ENCODE results near the gene KIF3A. TPM values are rescaled to one million over a fixed set of nuclear protein-coding genes. Genes with fewer than 3 reads are reported as not detected.

The KIF3A gene
- total RNA-seq, 1 experiment from 2014 or later, result 6.7 TPM

DNA sequence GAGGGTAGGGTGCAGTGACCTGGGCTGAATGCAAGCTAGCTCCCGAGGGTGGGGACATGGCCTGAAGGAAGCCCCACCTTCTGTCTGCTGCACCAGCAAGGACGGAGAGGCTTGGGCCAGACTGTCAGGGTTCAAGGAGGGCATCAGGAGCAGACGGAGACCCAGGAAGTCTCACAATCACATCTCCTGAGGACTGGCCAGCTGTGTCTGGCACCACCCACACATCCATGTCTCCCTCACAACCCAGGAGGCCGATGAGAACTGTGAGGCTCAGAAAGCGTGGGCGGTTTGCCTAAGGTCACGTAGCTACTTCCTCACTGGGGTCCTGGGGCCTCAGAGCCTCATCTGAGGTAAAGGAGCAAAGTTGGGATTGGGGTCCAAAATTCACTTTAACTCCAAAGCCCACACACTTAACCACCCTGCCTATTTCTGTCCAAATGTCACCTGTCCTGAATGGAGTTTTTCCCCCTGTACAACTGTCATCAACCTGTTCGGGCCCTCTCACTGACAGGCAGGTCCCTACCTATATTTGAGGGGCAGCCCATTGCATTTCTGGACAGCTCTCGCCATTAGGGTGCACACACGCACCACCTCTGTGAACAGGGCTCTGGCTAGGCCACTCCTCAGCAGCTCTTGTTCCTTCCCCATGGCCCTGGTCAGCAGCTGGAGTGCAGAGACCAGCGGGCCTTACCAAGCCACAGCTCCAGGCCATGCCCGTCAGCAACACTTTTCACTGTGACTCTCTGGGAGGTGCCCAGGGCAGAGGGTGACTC, 75.9 kb downstream of the KIF3A start:
- in situ Hi-C loops (cut with HindIII; ENCODE audit: low pct_unique_long_range_greater_than_20kb, low sequenced_read_pairs), result no loop called here
- DNase-seq (ENCODE audit: low read depth, low spot score), result no peak

DNA sequence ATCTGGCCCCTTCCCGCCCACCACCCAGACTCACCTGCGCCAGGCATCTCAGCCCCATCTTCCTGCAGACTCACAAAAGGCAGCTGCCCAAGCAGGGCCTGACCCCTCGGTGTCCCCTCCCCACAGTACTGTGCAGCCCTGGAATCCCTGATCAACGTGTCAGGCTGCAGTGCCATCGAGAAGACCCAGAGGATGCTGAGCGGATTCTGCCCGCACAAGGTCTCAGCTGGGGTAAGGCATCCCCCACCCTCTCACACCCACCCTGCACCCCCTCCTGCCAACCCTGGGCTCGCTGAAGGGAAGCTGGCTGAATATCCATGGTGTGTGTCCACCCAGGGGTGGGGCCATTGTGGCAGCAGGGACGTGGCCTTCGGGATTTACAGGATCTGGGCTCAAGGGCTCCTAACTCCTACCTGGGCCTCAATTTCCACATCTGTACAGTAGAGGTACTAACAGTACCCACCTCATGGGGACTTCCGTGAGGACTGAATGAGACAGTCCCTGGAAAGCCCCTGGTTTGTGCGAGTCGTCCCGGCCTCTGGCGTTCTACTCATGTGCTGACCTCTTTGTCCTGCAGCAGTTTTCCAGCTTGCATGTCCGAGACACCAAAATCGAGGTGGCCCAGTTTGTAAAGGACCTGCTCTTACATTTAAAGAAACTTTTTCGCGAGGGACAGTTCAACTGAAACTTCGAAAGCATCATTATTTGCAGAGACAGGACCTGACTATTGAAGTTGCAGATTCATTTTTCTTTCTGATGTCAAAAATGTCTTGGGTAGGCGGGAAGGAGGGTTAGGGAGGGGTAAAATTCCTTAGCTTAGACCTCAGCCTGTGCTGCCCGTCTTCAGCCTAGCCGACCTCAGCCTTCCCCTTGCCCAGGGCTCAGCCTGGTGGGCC, 77.5 kb downstream of the KIF3A start:
- in situ Hi-C loops (cut with HindIII; ENCODE audit: low pct_unique_long_range_greater_than_20kb, low sequenced_read_pairs), result no loop called here

GRCh38 chr5:132658381-132659302, 78.7 kb downstream of the KIF3A start:
- in situ Hi-C loops (cut with HindIII; ENCODE audit: low pct_unique_long_range_greater_than_20kb, low sequenced_read_pairs), result no loop called here
- DNase-seq (ENCODE audit: low read depth, low spot score), result no peak

More for the DNA sequence above, 77.5 kb downstream of the KIF3A start:
- DNase-seq (ENCODE audit: low read depth, low spot score), result no peak

DNA sequence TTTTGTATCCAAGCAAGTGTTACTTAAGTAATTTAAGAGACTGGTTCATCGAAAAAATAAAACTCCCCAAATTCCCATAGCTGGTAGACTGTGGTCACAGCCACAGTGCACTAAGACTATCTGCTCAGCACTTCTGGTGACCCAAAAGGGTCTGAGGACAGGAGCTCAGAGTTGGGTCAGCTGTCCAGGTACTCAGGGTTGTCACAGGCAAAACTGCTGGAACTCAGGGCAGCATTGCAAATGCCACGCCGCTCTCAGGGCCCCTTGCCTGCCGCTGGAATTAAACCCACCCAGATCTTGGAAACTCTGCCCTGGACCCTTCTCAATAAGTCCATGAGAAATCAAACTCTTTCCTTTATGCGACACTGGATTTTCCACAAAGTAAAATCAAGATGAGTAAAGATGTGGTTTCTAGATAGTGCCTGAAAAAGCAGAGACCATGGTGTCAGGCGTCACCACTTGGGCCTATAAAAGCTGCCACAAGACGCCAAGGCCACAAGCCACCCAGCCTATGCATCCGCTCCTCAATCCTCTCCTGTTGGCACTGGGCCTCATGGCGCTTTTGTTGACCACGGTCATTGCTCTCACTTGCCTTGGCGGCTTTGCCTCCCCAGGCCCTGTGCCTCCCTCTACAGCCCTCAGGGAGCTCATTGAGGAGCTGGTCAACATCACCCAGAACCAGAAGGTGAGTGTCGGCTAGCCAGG, 79.5 kb downstream of the KIF3A start, which contains the start of gene IL13:
IL13 (plus strand) TSS at position 498 of the 705 bp plus-strand sequence; CDS start at position 512, 14 bp downstream.
- DNase-seq (ENCODE audit: low read depth, low spot score), result no peak
- in situ Hi-C loops (cut with HindIII; ENCODE audit: low pct_unique_long_range_greater_than_20kb, low sequenced_read_pairs), result no loop called here

GRCh38 chr5:132656774-132657355, 80.5 kb downstream of the KIF3A start:
- DNase-seq (ENCODE audit: low read depth, low spot score), result no peak
- in situ Hi-C loops (cut with HindIII; ENCODE audit: low pct_unique_long_range_greater_than_20kb, low sequenced_read_pairs), result no loop called here

DNA sequence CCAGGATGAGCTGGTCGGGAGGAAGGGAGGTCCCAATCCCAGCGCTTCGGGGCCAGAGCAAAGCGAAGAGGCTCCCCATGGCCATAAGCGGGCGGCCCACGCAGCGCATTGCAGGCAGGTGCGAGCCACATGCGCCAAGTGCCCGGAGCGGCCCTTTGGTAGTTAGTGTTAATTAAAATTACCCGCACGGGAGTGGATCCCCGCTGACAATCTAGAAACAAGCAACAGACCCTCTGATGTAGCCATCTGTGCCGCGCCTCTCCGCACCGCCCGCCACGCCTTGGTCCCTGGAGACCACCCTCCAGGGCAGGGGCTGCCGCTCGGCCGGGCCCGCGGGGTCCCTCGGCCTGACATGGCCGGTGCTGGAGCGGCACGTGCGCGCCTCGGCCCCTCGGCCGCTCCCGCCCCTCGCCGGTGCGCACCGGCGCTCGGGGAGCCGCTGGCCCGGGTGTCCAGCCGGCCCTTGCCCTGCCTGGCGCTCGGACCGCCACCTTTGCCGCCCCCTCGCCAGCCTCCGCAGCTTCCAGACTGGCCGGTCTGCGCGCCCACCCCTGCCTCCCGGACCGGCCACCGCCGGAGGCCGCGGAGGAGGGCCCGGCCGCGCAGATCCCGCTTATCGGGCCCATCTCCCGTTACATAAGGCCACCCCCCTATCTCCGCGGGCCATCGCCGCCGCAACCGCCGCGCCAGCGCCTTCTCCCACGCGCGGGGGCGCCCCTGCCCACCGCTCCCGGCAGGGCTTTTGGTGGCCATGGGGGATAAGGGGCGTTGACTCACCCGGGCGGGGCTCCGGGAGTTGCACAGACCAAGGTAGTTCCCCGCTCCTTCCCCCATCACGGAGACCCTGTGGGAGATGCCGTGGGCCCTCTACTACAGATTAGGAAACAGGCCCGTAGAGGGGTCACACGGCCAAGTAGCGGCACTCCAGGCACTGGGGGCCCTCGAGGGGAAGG, 81.2 kb downstream of the KIF3A start:
- in situ Hi-C loops (cut with HindIII; ENCODE audit: low pct_unique_long_range_greater_than_20kb, low sequenced_read_pairs), result no loop called here
- DNase-seq (ENCODE audit: low read depth, low spot score), result no peak

DNA sequence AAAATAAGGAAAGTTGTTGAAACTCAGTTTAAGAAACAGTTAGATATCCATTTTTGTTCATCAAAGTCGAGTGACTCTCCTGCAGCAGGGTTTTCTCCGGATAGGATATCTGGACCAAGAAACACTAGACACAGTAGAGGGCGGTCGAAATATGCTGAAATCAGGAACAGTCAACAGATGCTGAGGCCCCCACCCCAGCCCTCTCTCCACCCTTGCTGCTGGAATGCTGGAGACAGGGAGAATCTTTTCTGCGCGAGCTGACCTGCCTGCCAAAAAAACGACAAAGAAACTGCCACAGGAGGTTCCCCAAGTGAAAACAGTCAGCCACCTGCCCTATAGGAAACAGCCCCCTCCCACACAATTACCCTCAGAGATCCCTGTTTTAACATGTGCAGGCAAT, 83.6 kb downstream of the KIF3A start:
- DNase-seq (ENCODE audit: low read depth, low spot score), result no peak
- in situ Hi-C loops (cut with HindIII; ENCODE audit: low pct_unique_long_range_greater_than_20kb, low sequenced_read_pairs), result no loop called here

GRCh38 chr5:132651838-132652469, 85.4 kb downstream of the KIF3A start:
- in situ Hi-C loops (cut with HindIII; ENCODE audit: low pct_unique_long_range_greater_than_20kb, low sequenced_read_pairs), result no loop called here
- DNase-seq (ENCODE audit: low read depth, low spot score), result no peak

- in situ Hi-C loops (cut with HindIII; ENCODE audit: low pct_unique_long_range_greater_than_20kb, low sequenced_read_pairs), result no loop called here
- DNase-seq (ENCODE audit: low read depth, low spot score), result no peak
Measured at GRCh38 chr5:132648355-132648754, 89.0 kb downstream of the KIF3A start.

- DNase-seq (ENCODE audit: low read depth, low spot score), result no peak
- in situ Hi-C loops (cut with HindIII; ENCODE audit: low pct_unique_long_range_greater_than_20kb, low sequenced_read_pairs), result no loop called here
Measured at GRCh38 chr5:132647473-132647872, 89.9 kb downstream of the KIF3A start.

DNA sequence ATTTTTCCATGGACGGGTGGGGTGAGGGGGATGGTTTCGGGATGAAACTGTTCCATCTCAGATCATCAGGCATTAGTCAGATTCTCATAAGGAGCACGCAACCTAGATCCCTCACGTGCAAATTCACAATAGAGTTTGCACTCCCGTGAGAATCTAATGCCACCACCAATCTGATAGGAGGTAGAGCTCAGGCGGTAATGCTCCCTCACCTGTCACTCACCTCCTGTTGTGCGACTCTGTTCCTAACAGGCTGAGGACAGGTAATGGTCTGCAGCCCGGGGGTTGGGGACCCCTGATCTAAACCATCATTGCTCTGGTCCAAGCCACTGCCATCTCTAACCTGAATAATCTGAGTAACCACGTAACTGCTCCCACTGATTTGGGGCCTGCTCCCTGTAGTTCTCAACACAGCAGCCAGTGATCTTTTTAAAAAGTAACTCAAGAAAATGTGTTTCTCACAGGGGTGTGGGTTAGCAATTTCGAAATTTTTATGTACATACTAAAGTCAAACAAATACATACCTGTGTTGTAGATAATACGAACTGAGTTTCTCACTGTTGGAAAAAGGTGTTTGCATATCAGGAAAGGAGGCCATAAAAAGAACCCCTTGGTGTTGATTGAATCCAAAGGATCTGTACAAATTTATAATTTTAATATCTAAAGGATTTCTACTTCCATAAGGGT, 90.6 kb downstream of the KIF3A start:
- in situ Hi-C loops (cut with HindIII; ENCODE audit: low pct_unique_long_range_greater_than_20kb, low sequenced_read_pairs), result no loop called here

GRCh38 chr5:132644177-132644576, 93.2 kb downstream of the KIF3A start:
- DNase-seq (ENCODE audit: low read depth, low spot score), result no peak
- in situ Hi-C loops (cut with HindIII; ENCODE audit: low pct_unique_long_range_greater_than_20kb, low sequenced_read_pairs), result no loop called here

More for the DNA sequence above, 90.6 kb downstream of the KIF3A start:
- no peak for DNase-seq (ENCODE audit: low read depth, low spot score)
